Brain microvascular endothelial cell (primary cell): Measurements from ENCODE around the gene MTMR2.

Experiments used
- DNase-seq: peaks from one replicate; pipeline ENCODE4 v3.0.0-alpha.2; 2020
- H3K27ac ChIP-seq: fragments of 250-450 bp; sonication (Bioruptor Pico); 2 replicates; pipeline ENCODE4 v1.5.1; 2020; ENCODE audit warnings: mild to moderate bottlenecking, moderate library complexity
- H3K27me3 ChIP-seq: fragments of 250-450 bp; sonication (Bioruptor Pico); replicated peaks from 2 replicates; pipeline ENCODE4 v1.5.1; 2020; ENCODE audit warnings: mild to moderate bottlenecking
- H3K36me3 ChIP-seq: fragments of 250-450 bp; sonication (Bioruptor Pico); replicated peaks from 2 replicates; pipeline ENCODE4 v1.5.1; 2020; ENCODE audit warnings: mild to moderate bottlenecking
- H3K4me3 ChIP-seq: 2 replicates; pipeline ENCODE4 v1.5.1; 2011; ENCODE audit warnings: low read depth, mild to moderate bottlenecking, control low read depth, low read length, moderate library complexity
- in situ Hi-C: cut with HindIII; loops from 2 replicates; pipeline ENCODE4 v1.10.0; 2017; ENCODE audit warnings: low sequenced_read_pairs, low pct_ligation_motif_present
- TF ChIP-seq, protein P1 (sequence below): IDR thresholded peaks from 2 replicates; pipeline ENCODE4 v1.5.1; 2011; ENCODE audit warnings: low read depth, mild to moderate bottlenecking, moderate library complexity, low read length, control low read depth, inconsistent platforms; ENCODE audit errors: missing control alignments

MTMR2 gene

DNA sequence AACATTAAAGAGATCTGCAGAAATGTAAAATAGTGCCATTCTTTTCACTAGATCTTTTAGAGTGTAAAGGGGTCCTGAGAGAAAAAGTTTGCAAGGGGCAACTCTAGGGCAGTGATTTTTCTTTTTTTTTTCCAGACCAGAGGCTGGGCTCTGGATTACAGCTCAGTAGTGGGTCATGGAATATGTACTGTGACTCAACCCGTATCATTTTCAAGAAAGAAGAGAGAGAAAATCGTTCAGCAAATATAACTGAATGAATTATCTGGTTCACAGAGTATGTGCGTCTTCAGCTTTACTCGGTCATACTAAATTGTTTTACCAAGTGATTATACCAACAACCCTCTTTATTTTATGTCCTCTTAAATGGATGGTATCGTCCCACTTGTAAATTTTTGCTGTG lies 129.8 kb downstream of the MTMR2 start:
- H3K4me3 ChIP-seq, result no peak overlapping the region
- no peaks in the 10 kb centered on the region for H3K36me3 ChIP-seq
- H3K27me3 ChIP-seq, result no peaks in the 10 kb centered on the region
- TF ChIP-seq, protein P1, sequence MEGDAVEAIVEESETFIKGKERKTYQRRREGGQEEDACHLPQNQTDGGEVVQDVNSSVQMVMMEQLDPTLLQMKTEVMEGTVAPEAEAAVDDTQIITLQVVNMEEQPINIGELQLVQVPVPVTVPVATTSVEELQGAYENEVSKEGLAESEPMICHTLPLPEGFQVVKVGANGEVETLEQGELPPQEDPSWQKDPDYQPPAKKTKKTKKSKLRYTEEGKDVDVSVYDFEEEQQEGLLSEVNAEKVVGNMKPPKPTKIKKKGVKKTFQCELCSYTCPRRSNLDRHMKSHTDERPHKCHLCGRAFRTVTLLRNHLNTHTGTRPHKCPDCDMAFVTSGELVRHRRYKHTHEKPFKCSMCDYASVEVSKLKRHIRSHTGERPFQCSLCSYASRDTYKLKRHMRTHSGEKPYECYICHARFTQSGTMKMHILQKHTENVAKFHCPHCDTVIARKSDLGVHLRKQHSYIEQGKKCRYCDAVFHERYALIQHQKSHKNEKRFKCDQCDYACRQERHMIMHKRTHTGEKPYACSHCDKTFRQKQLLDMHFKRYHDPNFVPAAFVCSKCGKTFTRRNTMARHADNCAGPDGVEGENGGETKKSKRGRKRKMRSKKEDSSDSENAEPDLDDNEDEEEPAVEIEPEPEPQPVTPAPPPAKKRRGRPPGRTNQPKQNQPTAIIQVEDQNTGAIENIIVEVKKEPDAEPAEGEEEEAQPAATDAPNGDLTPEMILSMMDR, result no peak
- no peak overlapping the region for H3K27ac ChIP-seq
- DNase-seq, result no peak
- in situ Hi-C loops, result no loop called here

DNA sequence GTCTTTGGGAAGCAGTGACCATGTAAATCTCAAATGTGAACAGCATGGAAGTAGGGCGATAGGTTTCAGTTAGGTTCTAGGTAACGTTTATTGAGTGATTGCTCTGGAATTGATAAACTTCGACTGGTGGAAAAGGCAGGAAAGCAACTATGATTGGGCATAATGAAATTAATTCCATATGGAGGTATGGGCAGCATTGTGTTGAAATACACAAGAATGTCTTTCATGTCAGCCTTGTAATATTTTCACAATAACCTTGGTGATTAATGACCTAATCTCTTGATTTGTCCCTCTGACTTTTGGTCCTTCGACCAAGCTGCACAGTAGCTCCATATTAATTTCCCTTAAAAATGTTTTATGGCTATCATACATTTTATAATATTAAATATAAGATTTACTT lies 130.8 kb downstream of the MTMR2 start:
- DNase-seq, result no peak
- TF ChIP-seq, protein P1, result no peak
- H3K27ac ChIP-seq, result no peak overlapping the region
- in situ Hi-C loops, result no loop called here
- H3K27me3 ChIP-seq, result no peaks in the 10 kb centered on the region
- H3K4me3 ChIP-seq, result no peak overlapping the region
- H3K36me3 ChIP-seq, result no peaks in the 10 kb centered on the region

DNA sequence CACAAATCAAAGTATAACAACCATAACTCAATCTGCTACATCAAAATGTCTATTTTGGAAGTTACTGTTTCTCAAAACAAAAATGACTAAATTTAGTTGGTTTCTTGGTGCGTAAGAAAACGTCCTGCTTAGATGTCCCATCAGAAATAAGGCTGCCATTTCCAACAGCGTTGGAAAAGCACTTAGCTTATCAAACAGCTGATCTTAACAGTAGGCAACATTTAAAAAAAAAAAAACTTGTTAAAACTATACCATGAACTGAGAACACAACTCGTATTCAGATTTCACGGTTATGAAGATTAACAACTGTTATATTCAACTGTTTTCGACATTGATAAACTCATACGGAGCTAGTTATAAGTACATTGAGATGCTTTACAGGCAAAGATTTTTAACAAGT lies 131.2 kb downstream of the MTMR2 start:
- Histone ChIP-seq H3K27ac (no peak overlapping the region), H3K36me3 (no peaks in the 10 kb centered on the region), H3K4me3 (no peak overlapping the region), H3K27me3 (no peaks in the 10 kb centered on the region)
- TF ChIP-seq, protein P1, result no peak
- no peak for DNase-seq
- in situ Hi-C loops, result no loop called here

DNA sequence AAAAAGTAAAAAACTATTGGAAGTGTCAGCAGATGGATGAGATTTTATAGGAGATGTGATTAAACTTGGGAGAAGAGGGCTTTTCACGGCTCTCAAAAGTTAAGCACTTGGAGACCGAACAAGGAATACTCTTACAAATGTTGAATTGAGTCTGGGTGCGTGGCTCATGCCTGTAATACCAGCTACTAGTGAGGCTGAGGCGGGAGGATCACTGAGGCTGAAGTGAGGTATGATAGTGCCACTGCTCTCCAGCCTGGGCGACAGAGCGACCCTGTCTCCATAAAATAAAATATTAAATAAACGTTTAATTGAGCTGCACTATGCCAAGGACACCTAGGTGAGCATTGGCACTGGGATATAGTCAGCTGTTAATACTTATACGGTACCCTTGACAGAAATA lies 131.7 kb downstream of the MTMR2 start:
- in situ Hi-C loops, result no loop called here
- TF ChIP-seq, protein P1, result no peak

DNA sequence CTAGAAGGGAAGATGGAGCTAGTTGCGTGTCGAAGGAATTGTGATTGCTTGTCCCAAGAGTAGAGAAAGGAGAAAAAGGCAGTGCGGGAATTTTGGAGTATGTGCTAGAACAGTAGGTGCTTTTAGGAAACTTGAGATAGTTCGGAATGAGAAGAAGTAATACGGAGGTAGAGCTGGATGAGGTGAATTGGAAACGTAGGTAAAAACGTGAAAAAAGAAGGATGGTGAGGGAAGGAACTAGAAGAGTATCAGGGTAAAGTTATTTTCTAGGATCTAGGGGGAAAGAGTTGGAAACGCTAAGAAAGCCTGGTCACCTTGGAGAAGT lies 132.2 kb downstream of the MTMR2 start:
- Histone ChIP-seq H3K4me3 (peak overlapping the region; percentile 94), H3K27ac (no peak overlapping the region), H3K36me3 (no peaks in the 10 kb centered on the region), H3K27me3 (no peaks in the 10 kb centered on the region)
- TF ChIP-seq, protein P1, result no peak
- DNase-seq, result no peak
- in situ Hi-C loops, result no loop called here

More for the DNA sequence above, 131.7 kb downstream of the MTMR2 start:
- H3K27me3 ChIP-seq, result no peaks in the 10 kb centered on the region
- no peak overlapping the region for H3K4me3 ChIP-seq
- no peaks in the 10 kb centered on the region for H3K36me3 ChIP-seq
- no peak overlapping the region for H3K27ac ChIP-seq
- DNase-seq, result no peak

DNA sequence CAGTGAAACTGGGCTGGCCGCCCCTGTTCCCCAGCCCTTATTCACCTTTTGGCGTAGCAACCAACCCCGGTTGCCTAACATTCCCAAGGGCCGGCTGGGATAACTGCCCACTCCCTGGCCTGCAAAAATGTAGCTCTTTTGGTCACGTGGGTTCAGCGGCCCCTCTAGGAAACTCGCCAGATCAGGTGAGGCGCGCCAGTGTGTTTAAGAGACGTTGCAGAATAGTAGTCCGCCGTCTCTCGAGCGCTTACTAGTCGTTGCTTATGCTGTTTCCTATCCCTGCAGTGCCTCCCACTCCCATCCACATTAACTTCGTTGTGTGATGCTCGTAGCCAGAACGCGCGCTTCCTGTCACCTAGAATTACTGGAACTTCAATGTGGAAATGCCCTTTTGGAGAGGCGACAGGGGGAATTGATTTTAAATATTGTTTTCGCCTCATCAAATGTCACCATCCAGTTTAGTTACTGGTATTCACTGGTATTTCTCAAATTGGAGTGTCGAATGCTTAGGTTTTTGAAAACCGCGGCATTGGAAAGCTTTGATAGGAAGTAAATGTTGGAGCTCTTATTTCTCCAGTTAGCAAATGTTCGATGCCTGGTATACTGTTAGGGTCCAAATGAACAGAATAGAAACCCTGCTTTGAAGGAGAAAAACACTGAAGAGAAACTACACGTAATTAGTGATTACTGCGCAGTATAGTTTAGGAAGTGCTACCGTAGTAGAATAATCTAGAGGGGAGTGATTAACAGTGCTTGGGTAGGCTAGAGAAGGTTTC lies 132.8 kb downstream of the MTMR2 start:
- Histone ChIP-seq H3K27ac (peak overlapping the region; percentile 99), H3K36me3 (no peaks in the 10 kb centered on the region), H3K4me3 (peak overlapping the region; percentile 94), H3K27me3 (no peaks in the 10 kb centered on the region)
- TF ChIP-seq, protein P1, result no peak
- in situ Hi-C loops, result no loop called here
- DNase-seq, result peak; percentile 59
